Stimulated activated naive CD8-positive, alpha-beta T cell treated with anti-CD3 and anti-CD28 coated beads, Interleukin-15, Interleukin-2, amounts not matched to agents 100 ng/mL and 50 ng/mL, for 24 hours (primary cell): ENCODE measurements around the gene SLC36A2.

Source experiments
- H3K27ac Mint-ChIP-seq: one replicate; pipeline ENCODE4 v1.8.0; 2021; ENCODE audit warnings: mild to moderate bottlenecking, mixed read lengths
- H3K27me3 Mint-ChIP-seq: one replicate; pipeline ENCODE4 v1.8.0; 2021; ENCODE audit warnings: mixed read lengths
- H3K36me3 Mint-ChIP-seq: one replicate; pipeline ENCODE4 v1.8.0; 2021; ENCODE audit warnings: low read depth, mixed read lengths
- H3K4me1 Mint-ChIP-seq: one replicate; pipeline ENCODE4 v1.8.0; 2021; ENCODE audit warnings: low read depth, mixed read lengths
- H3K4me3 Mint-ChIP-seq: one replicate; pipeline ENCODE4 v1.8.0; 2021; ENCODE audit warnings: mild to moderate bottlenecking, mixed read lengths
- H3K9me3 Mint-ChIP-seq: one replicate; pipeline ENCODE4 v1.8.0; 2021; ENCODE audit warnings: mixed read lengths

SLC36A2 gene

GRCh38 chr5:151281001-151281639 is 66.2 kb downstream of the SLC36A2 start:
- no peak overlapping the region for H3K27ac Mint-ChIP-seq
- H3K27me3 Mint-ChIP-seq = no peaks in the 10 kb centered on the region
- no peaks in the 10 kb centered on the region for H3K36me3 Mint-ChIP-seq

GRCh38 chr5:151280443-151280842 is 66.9 kb downstream of the SLC36A2 start:
- Mint-ChIP-seq H3K36me3 (no peaks in the 10 kb centered on the region), H3K27me3 (no peaks in the 10 kb centered on the region), H3K4me3 (no peak overlapping the region), H3K27ac (no peak overlapping the region), H3K9me3 (no peaks in the 10 kb centered on the region), H3K4me1 (no peaks in the 10 kb centered on the region)

More at GRCh38 chr5:151281001-151281639, 66.2 kb downstream of the SLC36A2 start:
- Mint-ChIP-seq H3K4me1 (no peaks in the 10 kb centered on the region), H3K4me3 (no peak overlapping the region), H3K9me3 (no peaks in the 10 kb centered on the region)

GRCh38 chr5:151278845-151279244 is 68.5 kb downstream of the SLC36A2 start:
- Mint-ChIP-seq H3K27ac (no peak overlapping the region), H3K27me3 (no peaks in the 10 kb centered on the region), H3K4me1 (no peaks in the 10 kb centered on the region), H3K36me3 (no peaks in the 10 kb centered on the region), H3K9me3 (no peaks in the 10 kb centered on the region), H3K4me3 (no peak overlapping the region)

- Mint-ChIP-seq H3K36me3 (no peaks in the 10 kb centered on the region), H3K4me3 (no peak overlapping the region), H3K4me1 (no peaks in the 10 kb centered on the region), H3K27me3 (no peaks in the 10 kb centered on the region), H3K9me3 (no peaks in the 10 kb centered on the region), H3K27ac (no peak overlapping the region)
These were observed 71.6 kb downstream of the SLC36A2 start for GRCh38 chr5:151275803-151276202.

GRCh38 chr5:151274666-151275065 is 72.7 kb downstream of the SLC36A2 start:
- Mint-ChIP-seq H3K4me1 (no peaks in the 10 kb centered on the region), H3K4me3 (no peak overlapping the region), H3K36me3 (no peaks in the 10 kb centered on the region), H3K27me3 (no peaks in the 10 kb centered on the region), H3K9me3 (no peaks in the 10 kb centered on the region), H3K27ac (no peak overlapping the region)

GRCh38 chr5:151271336-151271735 is 76.0 kb downstream of the SLC36A2 start:
- Mint-ChIP-seq H3K4me1 (no peaks in the 10 kb centered on the region), H3K36me3 (peaks cover 17% of the 10 kb centered on the region), H3K27ac (no peak overlapping the region), H3K27me3 (no peaks in the 10 kb centered on the region), H3K9me3 (no peaks in the 10 kb centered on the region), H3K4me3 (no peak overlapping the region)

DNA sequence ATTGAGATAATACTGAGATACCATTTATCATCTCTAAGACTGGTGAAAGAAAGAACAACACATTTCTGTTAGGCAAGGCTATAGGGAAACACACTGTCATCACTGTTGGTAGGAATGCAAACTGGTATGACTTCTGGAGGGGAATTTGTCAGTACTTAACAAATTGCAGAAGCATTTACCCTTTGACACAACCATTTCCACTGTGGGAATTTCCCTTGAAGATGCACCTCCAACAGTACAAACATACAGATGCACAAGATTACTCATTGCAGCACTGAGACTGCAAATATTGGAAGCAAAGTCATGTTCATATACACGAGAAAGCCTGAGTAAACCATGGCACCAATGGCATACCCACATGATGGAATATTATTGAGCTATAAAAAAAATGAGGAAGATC is 76.8 kb downstream of the SLC36A2 start:
- Mint-ChIP-seq H3K4me1 (no peaks in the 10 kb centered on the region), H3K27ac (no peak overlapping the region), H3K9me3 (no peaks in the 10 kb centered on the region), H3K27me3 (no peaks in the 10 kb centered on the region), H3K4me3 (no peak overlapping the region), H3K36me3 (peaks cover 24% of the 10 kb centered on the region)

GRCh38 chr5:151267491-151268260 is 79.7 kb downstream of the SLC36A2 start:
- Mint-ChIP-seq H3K4me3 (no peak overlapping the region), H3K36me3 (peaks cover 28% of the 10 kb centered on the region), H3K27me3 (no peaks in the 10 kb centered on the region), H3K9me3 (no peaks in the 10 kb centered on the region), H3K27ac (no peak overlapping the region), H3K4me1 (peaks cover 14% of the 10 kb centered on the region)
